CD14-positive monocyte (primary cell): ENCODE measurements around the gene MCRIP2. TPM values are rescaled to one million over a fixed set of nuclear protein-coding genes. Genes with fewer than 3 reads are reported as not detected.
A peak's percentile ranks its signal among the peaks of the same experiment; 100 is the strongest.

Source experiments
- DNase-seq, 3 donors: peaks; one replicate each; pipeline ENCODE4 v3.0.0-alpha.2; 2011 to 2022
- H2AFZ ChIP-seq: 2 replicates; pipeline ENCODE4 v1.6.0; 2012; ENCODE audit warnings: mild to moderate bottlenecking, low read depth, low read length, inconsistent platforms; ENCODE audit not compliant: insufficient read depth, poor library complexity, severe bottlenecking
- H3K27ac ChIP-seq, 2 donors: 1 replicate in 1 of 2; 2 replicates in 1 of 2; pipeline ENCODE4 v1.5.1; 2012 to 2013; ENCODE audit warnings: low read length in 2 of 2, control low read depth in 1 of 2, inconsistent platforms in 1 of 2, low read depth in 1 of 2, mild to moderate bottlenecking in 1 of 2
- H3K27me3 ChIP-seq, 2 donors: one replicate each; pipeline versions ENCODE4 v1.6.0 to v1.6.1; 2011 to 2013; ENCODE audit warnings: low read length in 2 of 2; ENCODE audit not compliant: control insufficient read depth in 2 of 2, insufficient read depth in 2 of 2
- H3K36me3 ChIP-seq, 2 donors: replicated peaks in 1 of 2; 1 replicate in 1 of 2; 2 replicates in 1 of 2; pipeline versions ENCODE4 v1.5.1 to v1.6.1; 2012 to 2013; ENCODE audit warnings: low read length in 2 of 2, control low read depth in 1 of 2, inconsistent platforms in 1 of 2, mild to moderate bottlenecking in 1 of 2; ENCODE audit not compliant: insufficient read depth in 2 of 2, control insufficient read depth in 1 of 2
- H3K4me1 ChIP-seq, 2 donors: 1 replicate in 1 of 2; 2 replicates in 1 of 2; pipeline versions ENCODE4 v1.5.1 to v1.6.1; 2012 to 2013; ENCODE audit warnings: low read length in 2 of 2, control low read depth in 1 of 2, inconsistent platforms in 1 of 2, mild to moderate bottlenecking in 1 of 2, moderate library complexity in 1 of 2; ENCODE audit not compliant: insufficient read depth in 2 of 2, control insufficient read depth in 1 of 2
- H3K4me2 ChIP-seq: replicated peaks from 2 replicates; pipeline ENCODE3; 2012; ENCODE audit warnings: low read length, moderate library complexity, mild to moderate bottlenecking; ENCODE audit not compliant: poor library complexity, severe bottlenecking; ENCODE audit errors: extremely low read depth
- H3K4me3 ChIP-seq, 3 experiments: fragments of 200-600 bp in 1 of 3; sonication (generic) in 1 of 3; replicated peaks in 1 of 3; 1 replicate in 2 of 3; 2 replicates in 1 of 3; pipeline ENCODE4 v1.5.1; 2011 to 2013; ENCODE audit warnings: low read length in 3 of 3, mild to moderate bottlenecking in 3 of 3, control low read depth in 2 of 3, low read depth in 2 of 3, inconsistent platforms in 1 of 3, moderate library complexity in 1 of 3
- H3K79me2 ChIP-seq: 2 replicates; pipeline ENCODE4 v1.6.0; 2012; ENCODE audit warnings: mild to moderate bottlenecking, control low read depth, inconsistent platforms, low read length, moderate library complexity; ENCODE audit not compliant: insufficient read depth
- H3K9ac ChIP-seq: 2 replicates; pipeline ENCODE4 v1.6.0; 2017; ENCODE audit warnings: low read length, mild to moderate bottlenecking; ENCODE audit not compliant: insufficient read depth, poor library complexity, severe bottlenecking
- H3K9me3 ChIP-seq, 2 donors: replicated peaks in 1 of 2; 1 replicate in 1 of 2; 2 replicates in 1 of 2; pipeline versions ENCODE4 v1.5.1 to v1.6.1; 2012 to 2013; ENCODE audit warnings: low read length in 2 of 2, control low read depth in 1 of 2; ENCODE audit not compliant: control insufficient read depth in 1 of 2, insufficient read depth in 1 of 2
- H4K20me1 ChIP-seq: 2 replicates; pipeline ENCODE4 v1.6.0; 2012; ENCODE audit warnings: mild to moderate bottlenecking, low read length, control low read depth, moderate library complexity; ENCODE audit not compliant: insufficient read depth
- H3K27ac Mint-ChIP-seq, 7 donors: one replicate each; pipeline ENCODE4 v1.8.0; 2020; ENCODE audit warnings: mild to moderate bottlenecking in 7 of 7, mixed read lengths in 7 of 7, moderate library complexity in 6 of 7, inconsistent platforms in 2 of 7
- H3K27me3 Mint-ChIP-seq, 3 donors: one replicate each; pipeline ENCODE4 v1.8.0; 2021 to 2022; ENCODE audit warnings: low read depth in 3 of 3, mild to moderate bottlenecking in 3 of 3, mixed read lengths in 3 of 3, moderate library complexity in 3 of 3, inconsistent platforms in 1 of 3
- H3K36me3 Mint-ChIP-seq, 2 donors: one replicate each; pipeline ENCODE4 v1.8.0; 2020; ENCODE audit warnings: mixed read lengths in 2 of 2, inconsistent platforms in 1 of 2, mild to moderate bottlenecking in 1 of 2
- H3K4me1 Mint-ChIP-seq: one replicate; pipeline ENCODE4 v1.8.0; 2020; ENCODE audit warnings: mild to moderate bottlenecking, mixed read lengths
- H3K4me3 Mint-ChIP-seq, 2 donors: one replicate each; pipeline ENCODE4 v1.8.0; 2020; ENCODE audit warnings: mild to moderate bottlenecking in 2 of 2, mixed read lengths in 2 of 2, moderate library complexity in 1 of 2
- H3K9me3 Mint-ChIP-seq, 7 donors: one replicate each; pipeline ENCODE4 v1.8.0; 2020 to 2022; ENCODE audit warnings: mixed read lengths in 7 of 7, mild to moderate bottlenecking in 6 of 7, moderate library complexity in 6 of 7, inconsistent platforms in 2 of 7
- WGBS: methylation state at CpG from one replicate; pipeline ENCODE4 v1.1.5; 2013; ENCODE audit warnings: missing lambda C conversion rate; ENCODE audit not compliant: insufficient coverage; 5-methylcytosine and 5-hydroxymethylcytosine counted together
- intact Hi-C, 2 donors: fragments of 100-400 bp; cut with micrococcal nuclease; formaldehyde crosslinking; loops; one replicate each; pipeline versions ENCODE4 v1.15.0 to v1.15.1; 2023
- polyA plus RNA-seq, 3 donors: library from polyadenylated mRNA; depleted of rRNA in 1 of 3; unstranded in 2 of 3; stranded (reverse) in 1 of 3; fragments of 300-500 nt in 2 of 3; fragments of >200 nt in 1 of 3; fragmentation: Illumina TruSeq in 2 of 3; gene quantifications; 1 replicate in 2 of 3; 2 replicates in 1 of 3; pipeline ENCODE4 v1.2.3, GENCODE V29; 2012 to 2021
- TF ChIP-seq, protein P1 (sequence below): fragments of 200-600 bp; IDR thresholded peaks from one replicate; pipeline ENCODE4 v1.8.0; 2022; ENCODE audit warnings: antibody characterized with exemption, mild to moderate bottlenecking

MCRIP2 gene
- polyA plus RNA-seq, 3 donors: 23.7 to 65.6 (median 42.1) TPM

DNA sequence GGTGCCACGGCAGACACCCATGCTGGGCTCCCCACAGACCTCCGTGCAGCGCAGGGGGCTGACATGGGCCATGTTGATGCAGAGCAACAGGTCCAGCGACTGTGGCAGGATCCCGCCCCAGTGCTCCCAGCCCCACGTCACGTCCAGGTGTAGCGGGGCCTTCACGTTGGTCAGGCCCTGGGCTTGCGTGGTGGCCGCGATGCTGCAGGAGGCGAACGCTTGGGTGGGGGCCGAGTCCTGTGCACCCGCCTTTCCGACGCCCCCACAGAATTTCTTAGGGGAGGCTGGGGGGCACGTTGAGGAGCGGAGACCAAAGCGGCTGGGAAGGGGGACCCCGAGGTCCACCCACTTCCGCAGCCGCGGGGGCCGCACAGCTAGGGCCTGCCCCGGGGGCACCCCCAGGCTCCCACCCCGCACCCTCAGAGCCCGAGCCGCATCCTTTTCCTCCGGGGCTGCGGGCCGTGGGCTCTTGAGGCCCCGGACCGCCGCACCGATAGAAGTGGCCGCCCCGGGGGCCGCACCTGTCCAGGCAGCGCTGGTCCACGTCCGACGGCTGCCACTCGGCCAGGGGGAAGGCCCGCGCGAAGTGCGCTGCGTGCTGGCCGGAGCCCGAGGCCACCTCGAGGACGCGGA lies 5.9 kb upstream of the MCRIP2 start:
- peaks cover 14% of the 10 kb centered on the region for H3K4me1 Mint-ChIP-seq
- Histone ChIP-seq H3K4me2 (peak overlapping the region; percentile 100), H4K20me1 (peaks cover 20% of the 10 kb centered on the region), H3K79me2 (peaks cover 12% of the 10 kb centered on the region), H3K4me3 (peak overlapping the region; percentile 70 to 96 (median 89)), H3K9ac (peak overlapping the region; percentile 82), H3K27ac (peak overlapping the region in 1 of 2 donors; percentile 87), H2AFZ (peak overlapping the region; percentile 85), H3K4me1 (peaks cover 22 to 36% of the 10 kb centered on the region in 2 donors), H3K36me3 (peaks cover 0 to 8% of the 10 kb centered on the region in 2 donors), H3K9me3 (no peaks in the 10 kb centered on the region), H3K27me3 (no peaks in the 10 kb centered on the region)
- H3K4me3 Mint-ChIP-seq: peak overlapping the region; percentile 56 to 59
- intact Hi-C loops: loop anchor here (2.0 to 5.0 kb wide), 4 partner anchors 25 to 108 kb away; partner anchors contain the start of genes CAPN15 (in 2 of the 2), JMJD8 (in 1 of the 2) and STUB1 (in 1 of the 2)
- WGBS: 4% methylated on average over 52 of the region's 55 CpGs
- H3K9me3 Mint-ChIP-seq: no peaks in the 10 kb centered on the region
- peak overlapping the region in 1 of 7 donors; percentile 4 for H3K27ac Mint-ChIP-seq
- H3K27me3 Mint-ChIP-seq: peaks cover 3 to 9% (median 8%) of the 10 kb centered on the region in 3 donors
- H3K36me3 Mint-ChIP-seq: peaks cover 2 to 4% of the 10 kb centered on the region in 2 donors
- TF ChIP-seq, protein P1, sequence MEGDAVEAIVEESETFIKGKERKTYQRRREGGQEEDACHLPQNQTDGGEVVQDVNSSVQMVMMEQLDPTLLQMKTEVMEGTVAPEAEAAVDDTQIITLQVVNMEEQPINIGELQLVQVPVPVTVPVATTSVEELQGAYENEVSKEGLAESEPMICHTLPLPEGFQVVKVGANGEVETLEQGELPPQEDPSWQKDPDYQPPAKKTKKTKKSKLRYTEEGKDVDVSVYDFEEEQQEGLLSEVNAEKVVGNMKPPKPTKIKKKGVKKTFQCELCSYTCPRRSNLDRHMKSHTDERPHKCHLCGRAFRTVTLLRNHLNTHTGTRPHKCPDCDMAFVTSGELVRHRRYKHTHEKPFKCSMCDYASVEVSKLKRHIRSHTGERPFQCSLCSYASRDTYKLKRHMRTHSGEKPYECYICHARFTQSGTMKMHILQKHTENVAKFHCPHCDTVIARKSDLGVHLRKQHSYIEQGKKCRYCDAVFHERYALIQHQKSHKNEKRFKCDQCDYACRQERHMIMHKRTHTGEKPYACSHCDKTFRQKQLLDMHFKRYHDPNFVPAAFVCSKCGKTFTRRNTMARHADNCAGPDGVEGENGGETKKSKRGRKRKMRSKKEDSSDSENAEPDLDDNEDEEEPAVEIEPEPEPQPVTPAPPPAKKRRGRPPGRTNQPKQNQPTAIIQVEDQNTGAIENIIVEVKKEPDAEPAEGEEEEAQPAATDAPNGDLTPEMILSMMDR: no peak
- DNase-seq: no peak

DNA sequence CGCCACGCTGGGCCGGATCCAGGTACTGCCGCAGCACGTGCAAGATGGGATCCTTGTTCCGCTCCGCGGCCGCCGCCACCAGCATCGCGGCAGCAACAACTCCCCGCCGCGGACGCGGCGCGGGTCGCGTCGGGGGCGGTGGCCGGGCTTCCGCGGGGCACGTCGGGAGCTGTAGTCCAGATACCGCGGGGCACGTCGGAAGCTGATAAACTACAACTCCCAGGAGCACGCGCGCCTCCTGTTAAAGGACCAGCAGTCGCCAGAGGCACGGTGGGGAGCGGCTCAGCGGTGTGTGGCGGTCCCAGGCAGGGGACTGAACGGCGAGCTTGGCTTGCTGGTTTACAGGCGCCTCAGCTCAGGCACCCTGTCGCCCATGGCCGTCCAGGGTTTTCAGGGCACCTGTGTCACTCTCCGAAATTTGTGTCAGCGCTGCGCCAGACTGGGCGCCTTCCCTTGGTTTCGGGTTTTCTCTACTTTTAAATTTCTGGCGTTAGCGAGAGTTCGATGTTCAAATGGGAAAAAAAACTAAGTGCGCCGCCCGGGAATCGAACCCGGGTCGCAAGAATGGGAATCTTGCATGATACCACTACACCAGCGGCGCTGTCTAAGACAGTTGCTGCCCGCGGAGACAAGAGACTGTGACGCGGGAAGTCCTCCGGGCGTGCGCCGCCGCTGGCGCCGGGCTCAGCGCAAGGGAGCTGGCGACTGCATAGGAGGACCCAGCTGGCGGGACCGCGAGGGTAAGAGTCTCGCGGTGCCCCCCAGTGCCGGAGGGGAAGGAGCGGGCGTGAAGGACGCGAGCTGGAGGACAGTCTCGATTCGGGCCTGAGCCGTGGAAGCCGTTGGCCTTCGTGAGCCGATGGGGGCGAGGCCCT lies 5.2 kb upstream of the MCRIP2 start, which contains the start of gene METTL26:
METTL26 (minus strand) TSS at position 100 of the 875 bp plus-strand sequence; CDS start at position 85, 15 bp downstream.
- Histone ChIP-seq H3K79me2 (peaks cover 19% of the 10 kb centered on the region), H4K20me1 (peaks cover 17% of the 10 kb centered on the region), H2AFZ (peak within 1 kb of the TSS; percentile 85), H3K27me3 (no peaks in the 10 kb centered on the region), H3K4me3 (peak within 1 kb of the TSS; percentile 70 to 96 (median 89)), H3K4me1 (peaks cover 30 to 38% of the 10 kb centered on the region in 2 donors), H3K9me3 (no peaks in the 10 kb centered on the region), H3K4me2 (peak within 1 kb of the TSS; percentile 100), H3K36me3 (peaks cover 0 to 8% of the 10 kb centered on the region in 2 donors), H3K9ac (peak within 1 kb of the TSS; percentile 82), H3K27ac (peak within 1 kb of the TSS; percentile 87 to 95)
- Mint-ChIP-seq H3K4me1 (peaks cover 14% of the 10 kb centered on the region), H3K27me3 (peaks cover 3 to 6% (median 3%) of the 10 kb centered on the region in 3 donors), H3K4me3 (peak within 1 kb of the TSS; percentile 95 to 97), H3K36me3 (peaks cover 2 to 4% of the 10 kb centered on the region in 2 donors), H3K27ac (peak within 1 kb of the TSS; percentile 94 to 99 (median 98)), H3K9me3 (no peaks in the 10 kb centered on the region)
- WGBS: under 1% methylated on average over 90 of the region's 91 CpGs
- DNase-seq: peak; percentile 93
- TF ChIP-seq, protein P1: peak; percentile 18
- intact Hi-C loops: loop anchor here (2.0 to 5.0 kb wide), 4 partner anchors 24 to 109 kb away; partner anchors contain the start of genes CAPN15 (in 2 of the 2), JMJD8 (in 1 of the 2) and STUB1 (in 1 of the 2)
